HepG2 (cell line): Measurements from ENCODE around the gene ENDOG. TPM values are rescaled to one million over a fixed set of nuclear protein-coding genes. Genes with fewer than 3 reads are reported as not detected.

Experiments used
- ELF4 ChIP-seq: sonication (generic); formaldehyde crosslinking; IDR thresholded peaks from 2 replicates; pipeline ENCODE4 v1.5.0; 2020; ENCODE audit warnings: missing genetic modification reagents, mild to moderate bottlenecking, moderate library complexity, borderline replicate concordance
- HDAC2 ChIP-seq: sonication (generic); formaldehyde crosslinking; IDR thresholded peaks from 2 replicates; pipeline ENCODE4 v1.4.0; 2020; ENCODE audit warnings: missing genetic modification reagents
- KDM4B ChIP-seq: sonication (generic); formaldehyde crosslinking; IDR thresholded peaks from 2 replicates; pipeline ENCODE4 v1.4.0; 2020; ENCODE audit warnings: missing genetic modification reagents
- KIAA2018 ChIP-seq: sonication (generic); formaldehyde crosslinking; IDR thresholded peaks from 2 replicates; pipeline ENCODE4 v1.5.0; 2020; ENCODE audit warnings: mild to moderate bottlenecking, missing genetic modification reagents, borderline replicate concordance
- KMT2A ChIP-seq: sonication (generic); formaldehyde crosslinking; IDR thresholded peaks from 2 replicates; pipeline ENCODE4 v1.4.0; 2020; ENCODE audit warnings: missing genetic modification reagents
- MTA1 ChIP-seq: sonication (generic); formaldehyde crosslinking; IDR thresholded peaks from 2 replicates; pipeline ENCODE4 v1.4.0; 2020; ENCODE audit warnings: missing genetic modification reagents, mild to moderate bottlenecking, borderline replicate concordance
- NR2C2 ChIP-seq: sonication (generic); formaldehyde crosslinking; IDR thresholded peaks from 2 replicates; pipeline ENCODE4 v1.4.0; 2020; ENCODE audit warnings: missing genetic modification reagents, mild to moderate bottlenecking, moderate library complexity, borderline replicate concordance
- RCOR2 ChIP-seq: IDR thresholded peaks from 2 replicates; pipeline ENCODE4 v1.6.1; 2016; ENCODE audit warnings: missing biosample characterization, missing genetic modification reagents
- ZBTB39 ChIP-seq: sonication (generic); formaldehyde crosslinking; IDR thresholded peaks from 2 replicates; pipeline ENCODE4 v1.5.0; 2020; ENCODE audit warnings: missing genetic modification reagents
- ZMYM3 ChIP-seq: sonication (generic); formaldehyde crosslinking; IDR thresholded peaks from 2 replicates; pipeline ENCODE4 v1.5.1; 2020; ENCODE audit warnings: mild to moderate bottlenecking, missing genetic modification reagents
- ZMYM4 ChIP-seq: sonication (generic); formaldehyde crosslinking; IDR thresholded peaks from 2 replicates; pipeline ENCODE4 v1.8.1; 2023; ENCODE audit warnings: mild to moderate bottlenecking, missing genetic modification reagents
- ZNF20 ChIP-seq: sonication (generic); formaldehyde crosslinking; IDR thresholded peaks from 2 replicates; pipeline ENCODE4 v1.4.0; 2020; ENCODE audit warnings: mild to moderate bottlenecking, moderate library complexity, missing genetic modification reagents
- ZNF276 ChIP-seq: sonication (generic); formaldehyde crosslinking; IDR thresholded peaks from 2 replicates; pipeline ENCODE4 v1.4.0; 2020; ENCODE audit warnings: mild to moderate bottlenecking, low read depth, missing genetic modification reagents
- polyA plus RNA-seq, 8 experiments: library from polyadenylated mRNA; depleted of rRNA in 3 of 8; stranded (reverse) in 7 of 8; unstranded in 1 of 8; fragments of >200 nt; fragmentation: Illumina TruSeq in 4 of 8; extraction: Trizol in 4 of 8; gene quantifications; 2 replicates each; pipeline versions ENCODE4 v1.2.1 to v1.2.3, GENCODE V29; 2011 to 2016; ENCODE audit warnings: low read depth in 4 of 8, missing spikeins in 1 of 8, mixed read lengths in 1 of 8; ENCODE audit not compliant: insufficient read depth in 1 of 8
- total RNA-seq, 5 experiments: library from RNA; depleted of rRNA; stranded (reverse); fragments of >200 nt; fragmentation: Illumina TruSeq; extraction: Trizol; gene quantifications; 2 replicates each; pipeline ENCODE4 v1.2.3, GENCODE V29; 2016; ENCODE audit warnings: low read depth in 1 of 5

The ENDOG gene
- total and polyA plus RNA-seq, 2 of the 13 experiments (the other 11 are each of a cell fraction or from before 2014, with no cell fraction given), result 26.3 to 28.8 TPM

- TF ChIP-seq KIAA2018 (CRISPR knock-in tag) (no peak), ZNF276 (no peak), MTA1 (CRISPR knock-in tag) (no peak), HDAC2 (CRISPR knock-in tag) (peak; percentile 48; the same call in 1 of the 2 replicates), ZBTB39 (CRISPR knock-in tag) (0 out of 2 replicates have a peak, but pooled peaks have one; percentile 67), ZMYM4 (CRISPR knock-in tag) (peak; percentile 82), KMT2A (peak; percentile 39), KDM4B (CRISPR knock-in tag) (peak; percentile 80), ZMYM3 (CRISPR knock-in tag) (no peak), ELF4 (CRISPR knock-in tag) (peak; percentile 24; the same call in 1 of the 2 replicates), RCOR2 (CRISPR knock-in tag) (no peak), NR2C2 (no peak), ZNF20 (CRISPR knock-in tag) (peak; percentile 54; the same call in 1 of the 2 replicates)
These were observed at the start of gene ENDOG (continued) for GRCh38 chr9:128818099-128818838.
